GM12865 (cell line): Measurements from ENCODE around the gene ASAP3.

ENCODE experiments used
- DNase-seq: peaks from one replicate; pipeline ENCODE4 v3.0.0; 2010; ENCODE audit warnings: low read depth
- H3K4me3 ChIP-seq: 2 replicates; pipeline ENCODE4 v1.5.1; 2011; ENCODE audit warnings: mild to moderate bottlenecking, low read depth, low read length, control low read depth
- CTCF ChIP-seq: IDR thresholded peaks from 2 replicates; pipeline ENCODE4 v1.5.1; 2011; ENCODE audit warnings: low read length, control low read depth, low read depth, inconsistent platforms; ENCODE audit not compliant: insufficient read depth; ENCODE audit errors: missing control alignments

Gene ASAP3

GRCh38 chr1:23448846-23449245 is 35.1 kb downstream of the ASAP3 start:
- TF ChIP-seq CTCF: no peak
- no peak overlapping the region for H3K4me3 ChIP-seq
- no peak for DNase-seq

- no peak for DNase-seq
- H3K4me3 ChIP-seq: no peak overlapping the region
- no peak for TF ChIP-seq CTCF
Measured at GRCh38 chr1:23446661-23447310, 37.2 kb downstream of the ASAP3 start.

- no peak overlapping the region for H3K4me3 ChIP-seq
- TF ChIP-seq CTCF: no peak
- no peak for DNase-seq
Measured at GRCh38 chr1:23444596-23445390, 39.2 kb downstream of the ASAP3 start.

GRCh38 chr1:23444104-23444533 is 39.9 kb downstream of the ASAP3 start:
- no peak overlapping the region for H3K4me3 ChIP-seq
- no peak for TF ChIP-seq CTCF
- DNase-seq: no peak

GRCh38 chr1:23442751-23443150 is 41.2 kb downstream of the ASAP3 start:
- DNase-seq: no peak
- TF ChIP-seq CTCF: no peak
- no peak overlapping the region for H3K4me3 ChIP-seq

GRCh38 chr1:23441446-23442148 is 42.4 kb downstream of the ASAP3 start:
- TF ChIP-seq CTCF: no peak
- H3K4me3 ChIP-seq: no peak overlapping the region
- no peak for DNase-seq
